Stimulated activated CD4-positive, alpha-beta T cell treated with anti-CD3 and anti-CD28 coated beads, Interleukin-15, amount 100 ng/mL, for 48 hours (primary cell): Measurements from ENCODE around the gene GUCY2F.

Source experiments
- DNase-seq, 2 donors: peaks; one replicate each; pipeline ENCODE4 v3.0.0-alpha.2; 2020; ENCODE audit warnings: low read depth in 2 of 2

The GUCY2F gene

DNA sequence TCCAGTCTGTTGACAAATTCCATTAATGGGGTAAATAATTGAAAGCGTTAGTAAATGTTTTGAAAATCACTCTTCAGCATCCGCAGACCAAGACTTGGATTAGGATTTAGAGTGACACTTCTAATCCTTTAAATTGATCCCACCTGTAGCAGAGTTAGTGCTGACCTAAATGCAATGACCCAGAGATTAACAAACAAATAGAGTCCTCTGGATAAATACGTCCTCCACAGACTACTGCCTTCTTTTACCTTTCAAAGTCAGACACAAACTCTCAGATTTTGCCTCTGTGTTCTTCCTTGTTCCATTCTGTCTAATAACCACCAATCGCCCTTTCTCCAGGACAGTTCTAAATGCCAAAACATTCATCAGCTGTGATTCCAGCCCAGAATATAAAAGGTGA is at the start of gene GUCY2F:
Gene GUCY2F, minus strand, starts transcription at position 101 of the 400 bp plus-strand sequence. CDS start 6,150 bp downstream, outside the sequence.
- no peak for DNase-seq

DNA sequence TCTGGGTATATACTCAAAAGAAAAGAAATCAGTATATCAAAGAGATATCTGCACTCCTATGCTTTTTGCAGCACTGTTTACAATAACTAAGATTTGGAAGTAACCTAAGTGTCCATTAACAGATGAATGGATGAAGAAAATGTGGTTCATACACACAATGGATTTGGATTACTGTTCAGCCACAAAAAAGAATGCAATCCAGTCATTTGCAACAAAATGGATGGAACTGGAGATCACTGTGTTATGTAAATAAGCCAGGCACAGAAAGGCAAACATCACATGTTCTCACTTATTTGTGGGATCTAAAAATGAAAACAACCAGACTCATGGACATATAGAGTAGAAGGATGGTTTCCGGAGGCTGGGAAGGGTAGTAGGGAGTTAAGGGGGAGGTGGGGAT is 37.1 kb upstream of the GUCY2F start:
- no peak for DNase-seq

GRCh38 chrX:109511113-109511512 is 29.2 kb upstream of the GUCY2F start:
- no peak for DNase-seq

- DNase-seq: no peak
Observed at GRCh38 chrX:109508915-109509314, 27.0 kb upstream of the GUCY2F start.

DNA sequence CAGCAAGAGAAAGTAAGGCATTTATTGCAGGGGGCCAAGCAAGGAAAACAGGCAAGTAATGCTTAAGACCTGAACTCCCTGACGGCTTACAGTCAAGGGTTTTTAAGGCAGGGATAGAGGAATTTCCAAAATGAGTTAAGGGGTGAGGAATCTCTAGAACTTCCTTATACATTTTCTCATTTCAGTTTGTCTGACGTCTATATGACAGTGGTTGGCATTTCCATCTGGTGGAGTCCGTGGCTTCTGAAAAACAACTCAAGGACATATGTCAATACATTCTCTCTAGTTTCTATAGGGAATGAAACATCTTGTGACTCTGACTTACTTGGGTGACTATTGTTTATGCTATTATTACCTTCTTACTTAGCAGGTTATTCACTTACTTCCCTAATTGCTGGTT is 19.3 kb upstream of the GUCY2F start:
- no peak for DNase-seq

DNA sequence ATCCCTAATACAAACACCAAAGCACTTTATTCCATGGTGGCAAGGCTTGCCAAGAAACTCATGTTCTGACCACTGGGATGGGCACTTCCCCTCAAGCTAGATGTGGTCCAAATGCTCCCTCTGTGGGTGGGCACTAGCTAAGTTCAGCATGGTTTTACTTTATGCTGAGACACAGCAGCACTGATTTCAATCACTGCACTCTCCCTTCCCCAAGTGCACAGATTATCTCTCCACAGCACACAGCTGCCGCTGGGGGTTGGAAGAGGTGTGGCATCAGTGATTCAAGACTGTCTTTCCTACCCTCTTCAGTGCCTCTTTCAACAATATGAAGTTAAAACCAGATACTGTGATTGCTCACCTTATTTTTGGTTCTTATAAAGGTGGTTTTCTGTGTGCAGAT is 16.5 kb upstream of the GUCY2F start:
- no peak for DNase-seq

- no peak for DNase-seq
Observed at GRCh38 chrX:109489174-109489573, 7.3 kb upstream of the GUCY2F start.

- DNase-seq: no peak
Observed at GRCh38 chrX:109487640-109488039, 5.8 kb upstream of the GUCY2F start.

DNA sequence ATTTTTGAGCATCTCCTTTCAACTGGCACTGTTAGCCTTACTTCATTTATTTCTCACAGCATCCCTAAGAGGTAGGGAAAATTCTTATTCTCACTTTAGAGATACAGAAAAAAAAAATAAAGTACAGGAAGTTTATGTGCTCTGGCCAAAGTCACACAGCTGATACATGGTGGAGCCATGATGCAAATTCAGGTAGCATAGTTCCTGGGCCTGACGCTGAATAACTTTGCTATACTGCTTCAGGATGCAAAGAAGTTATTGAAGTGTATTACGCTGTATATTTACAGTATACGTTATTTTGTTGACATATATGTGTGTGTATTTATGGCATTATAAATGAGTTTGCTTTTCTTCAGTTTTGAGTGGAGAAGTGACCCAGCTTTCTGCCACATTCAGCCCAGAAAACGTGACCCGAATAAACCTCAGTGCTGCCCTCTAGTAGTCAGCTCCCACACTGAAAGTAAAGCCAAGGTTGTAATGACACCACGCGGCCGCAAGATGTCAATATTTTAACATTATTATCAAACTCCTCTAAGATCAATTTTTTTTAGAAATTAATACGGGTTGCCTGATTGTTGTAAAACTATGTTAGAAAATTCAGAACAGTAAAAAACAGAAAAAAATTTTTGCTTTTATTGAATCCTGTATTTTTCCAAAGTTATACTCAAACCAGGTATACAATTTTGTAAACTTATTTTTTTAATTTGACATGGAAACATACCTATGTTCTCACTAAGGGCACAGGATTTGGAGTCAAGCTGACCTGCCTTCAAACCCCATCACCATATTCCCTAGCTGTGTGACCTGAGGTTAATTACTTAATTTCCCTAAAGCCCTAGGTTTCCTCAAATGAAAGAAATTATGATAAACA is 3.8 kb upstream of the GUCY2F start:
- DNase-seq: peak in 1 of 2 donors; percentile 45

DNA sequence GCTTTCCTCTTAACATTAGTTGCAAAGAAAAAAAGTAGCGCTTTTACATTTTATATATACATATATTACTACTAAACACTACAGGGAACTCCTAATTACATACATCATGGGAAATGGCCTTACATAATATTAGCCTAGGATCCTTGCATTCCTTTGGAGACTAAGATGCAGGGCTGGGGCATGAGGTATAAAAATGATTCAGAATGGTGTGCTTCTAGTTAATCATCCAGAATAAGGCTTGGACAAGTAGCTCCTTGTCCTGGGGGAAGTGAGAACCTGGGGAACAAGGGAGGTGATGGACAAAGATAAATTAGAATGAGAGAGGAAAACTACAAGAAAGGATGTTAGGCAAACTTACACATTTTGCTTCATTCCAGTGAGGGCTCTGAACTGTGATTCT is 3.0 kb upstream of the GUCY2F start:
- no peak for DNase-seq

GRCh38 chrX:109475174-109475891 is 6.6 kb downstream of the GUCY2F start:
- DNase-seq: no peak

GRCh38 chrX:109472939-109473735 is 8.7 kb downstream of the GUCY2F start:
- DNase-seq: peak in 1 of 2 donors; percentile 17

DNA sequence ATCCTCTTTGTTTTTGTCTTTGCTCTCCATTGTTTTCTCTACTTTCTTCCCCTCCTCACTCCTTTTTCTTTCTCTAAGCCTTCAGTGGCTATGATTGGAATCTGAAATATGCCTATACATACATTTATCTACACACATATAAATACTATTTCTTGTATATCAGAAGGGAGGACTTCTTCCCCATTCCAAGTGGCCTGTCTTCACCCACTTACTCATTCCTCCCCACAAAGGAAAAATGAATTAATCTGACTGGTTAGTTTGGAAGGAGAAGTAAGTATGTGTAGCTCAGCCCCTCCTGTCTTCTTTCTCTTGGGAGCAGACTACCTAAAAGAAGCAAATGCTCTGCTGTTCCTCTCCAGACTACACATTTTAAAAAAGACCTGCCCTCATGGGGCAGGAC is 17.7 kb downstream of the GUCY2F start:
- DNase-seq: no peak

- DNase-seq: no peak
Observed at GRCh38 chrX:109463784-109464183, 18.1 kb downstream of the GUCY2F start.

- no peak for DNase-seq
Observed at GRCh38 chrX:109448282-109448938, 33.5 kb downstream of the GUCY2F start.

DNA sequence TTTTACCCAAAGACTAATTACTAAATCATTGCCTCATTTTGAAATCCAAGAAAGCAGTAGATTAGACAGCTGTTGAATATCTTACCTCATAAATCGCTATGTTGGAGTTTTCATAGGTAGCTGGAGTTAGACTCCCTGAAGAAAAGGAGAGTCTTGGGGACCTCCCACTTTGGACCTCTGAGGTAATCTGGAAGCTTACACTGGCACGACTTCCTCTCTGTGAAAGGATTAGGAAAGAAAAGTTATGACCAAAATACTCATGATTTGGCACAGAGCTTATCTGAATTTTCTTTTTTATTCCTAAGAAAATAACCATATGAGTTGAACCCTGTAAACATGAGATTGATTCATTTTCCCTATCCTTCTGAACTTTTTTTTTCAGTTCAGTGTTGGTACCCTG is 40.6 kb downstream of the GUCY2F start:
- DNase-seq: no peak

- no peak for DNase-seq
Observed at GRCh38 chrX:109440475-109440874, 41.4 kb downstream of the GUCY2F start.

GRCh38 chrX:109409181-109409580 is 72.7 kb downstream of the GUCY2F start:
- DNase-seq: no peak

- DNase-seq: no peak
Observed at GRCh38 chrX:109403922-109404321, 78.0 kb downstream of the GUCY2F start.

DNA sequence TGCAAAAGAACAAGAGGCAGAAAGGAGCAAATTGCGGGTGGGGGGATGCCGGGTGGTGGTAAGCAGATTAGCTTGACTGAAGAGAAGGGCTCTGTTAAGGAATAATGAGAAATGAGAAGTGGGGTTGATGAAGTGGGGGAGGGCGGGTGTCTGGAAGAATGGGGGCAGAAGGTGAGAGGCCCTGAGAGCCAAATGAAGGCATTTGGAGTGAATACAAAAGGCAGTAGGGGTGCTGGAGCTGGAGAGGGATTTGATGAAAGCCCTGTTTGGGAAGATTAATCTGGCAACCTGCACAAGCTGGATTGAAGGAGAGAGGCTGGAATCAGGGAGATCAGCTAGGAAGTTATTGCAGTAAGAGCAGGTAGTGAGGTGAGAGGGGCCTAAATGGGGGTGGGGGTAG is 82.1 kb downstream of the GUCY2F start:
- DNase-seq: no peak

- no peak for DNase-seq
Observed at GRCh38 chrX:109398833-109399232, 83.1 kb downstream of the GUCY2F start.

- no peak for DNase-seq
Observed at GRCh38 chrX:109398061-109398460, 83.8 kb downstream of the GUCY2F start.
